Spleen (tissue), 7 donors: ENCODE data around the gene ERMP1.

Source experiments
- CTCF ChIP-seq, 11 experiments: fragments of 200-600 bp in 7 of 11; fragments of 450-650 bp in 4 of 11; sonication (generic) in 4 of 11; IDR thresholded peaks in 8 of 11; conservative IDR thresholded peaks in 3 of 11; 1 replicate in 7 of 11; 2 replicates in 4 of 11; pipeline versions ENCODE4 v1.4.0 to v1.8.0; 2016 to 2021; ENCODE audit warnings: antibody characterized with exemption in 11 of 11, inconsistent platforms in 4 of 11, mild to moderate bottlenecking in 1 of 11
- POLR2A ChIP-seq, 3 donors: fragments of 450-650 bp; IDR thresholded peaks; one replicate each; pipeline ENCODE4 v1.5.1; 2017; ENCODE audit warnings: antibody characterized with exemption in 3 of 3, mild to moderate bottlenecking in 1 of 3
- POLR2AphosphoS5 ChIP-seq, 3 donors: sonication (generic); formaldehyde crosslinking; IDR thresholded peaks; one replicate each; pipeline ENCODE4 v1.5.1; 2017; ENCODE audit warnings: antibody characterized with exemption in 3 of 3
- donor health status: DM: no; HTN: no; CAD: no; lungs with moderate emphysema.
- donor health status: DM: no; HTN: no; CAD: no.
- donor health status: DM: no; HTN: no; CAD: no.

- TF ChIP-seq CTCF (IDR thresholded peaks at IDR 0.05 in 8 of 11, conservative IDR thresholded peaks at IDR 0.05 in 3 of 11) (no peak), POLR2A (IDR thresholded peaks at IDR 0.05) (no peak), POLR2AphosphoS5 (IDR thresholded peaks at IDR 0.05) (no peak)
These were observed 13.7 kb downstream of the ERMP1 start for GRCh38 chr9:5819174-5819573.
